CD4-positive, alpha-beta T cell treated with Interleukin-1 beta for 1 hour (primary cell): ENCODE measurements around the gene TTLL7.
A peak's percentile ranks its signal among the peaks of the same experiment; 100 is the strongest.

Experiments
- DNase-seq, 2 donors: peaks; one replicate each; pipeline ENCODE4 v3.0.0-alpha.2; 2020 to 2022

TTLL7 gene

DNA sequence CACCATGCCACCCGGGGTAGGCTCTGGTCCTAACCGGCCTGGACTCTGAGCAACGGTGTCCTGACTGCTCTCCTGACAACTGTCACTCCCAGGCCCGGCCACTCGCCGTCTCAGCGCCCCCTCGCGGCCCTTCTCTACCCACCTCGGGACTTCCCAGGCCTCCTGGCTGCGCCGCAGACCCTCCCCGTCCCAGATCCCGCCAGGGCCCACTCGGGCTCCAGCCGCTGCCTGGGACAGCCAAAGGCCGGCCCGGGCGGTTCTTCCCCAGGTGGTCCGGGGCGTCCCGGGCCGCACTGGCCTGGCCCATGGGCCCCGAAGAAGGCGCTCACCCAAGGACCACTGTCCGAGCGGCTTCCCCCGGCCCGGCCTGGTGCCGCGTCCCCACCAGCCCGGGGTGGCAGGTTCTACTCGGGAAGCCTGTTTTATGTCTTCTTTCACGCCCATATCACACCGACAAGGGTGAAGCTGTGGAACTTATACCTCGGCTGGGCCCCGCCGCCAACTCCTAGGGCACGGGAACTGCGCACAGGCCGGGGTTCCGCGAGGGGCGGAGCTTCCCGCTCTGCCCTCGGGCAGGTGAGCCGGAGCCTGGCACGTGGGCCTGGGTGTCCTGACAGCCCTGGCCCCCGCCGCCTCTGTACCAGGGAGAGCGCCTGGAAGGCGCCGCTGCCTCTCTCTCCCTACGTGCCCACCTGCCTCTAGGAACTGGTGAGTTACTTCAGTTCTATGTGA, 138.3 kb downstream of the TTLL7 start:
- peak; percentile 69 to 71 for DNase-seq

DNA sequence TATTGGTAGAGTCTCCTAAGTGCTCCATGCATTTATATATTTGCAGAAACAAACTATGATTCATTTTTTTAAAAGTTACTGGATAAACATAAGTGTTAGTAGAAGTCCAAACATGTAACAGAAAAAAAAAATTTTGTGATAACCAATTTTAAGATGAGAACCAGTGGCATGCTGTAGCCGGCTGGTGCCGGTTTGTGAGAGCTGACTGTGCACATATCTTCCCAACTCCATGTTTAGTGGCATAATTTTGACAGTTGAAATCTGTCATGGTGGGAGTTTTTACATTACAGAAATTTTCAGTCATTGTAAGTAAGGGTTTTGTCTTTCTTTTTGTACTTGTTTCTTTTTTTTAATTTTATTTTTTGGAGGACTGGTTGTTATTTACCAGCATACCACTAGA, 141.2 kb downstream of the TTLL7 start:
- no peak for DNase-seq

DNA sequence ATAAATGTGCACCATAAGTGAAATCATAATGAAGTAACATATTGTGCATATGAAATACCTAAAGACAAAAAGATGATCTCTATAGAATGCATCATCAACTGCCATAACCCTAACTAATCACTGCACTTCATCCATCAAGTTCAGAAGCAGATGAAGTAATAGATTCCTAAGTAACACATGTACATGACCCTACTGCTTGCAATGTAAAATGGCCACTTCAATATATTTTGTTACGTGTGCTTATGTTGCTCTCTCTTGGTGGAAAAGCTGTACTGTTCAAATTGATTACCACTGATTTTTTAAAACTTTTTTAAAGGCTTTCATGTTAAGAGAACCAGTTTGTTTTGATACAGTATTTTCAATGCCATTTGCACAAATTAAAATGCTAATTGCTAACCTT, 141.8 kb downstream of the TTLL7 start:
- DNase-seq = no peak

DNA sequence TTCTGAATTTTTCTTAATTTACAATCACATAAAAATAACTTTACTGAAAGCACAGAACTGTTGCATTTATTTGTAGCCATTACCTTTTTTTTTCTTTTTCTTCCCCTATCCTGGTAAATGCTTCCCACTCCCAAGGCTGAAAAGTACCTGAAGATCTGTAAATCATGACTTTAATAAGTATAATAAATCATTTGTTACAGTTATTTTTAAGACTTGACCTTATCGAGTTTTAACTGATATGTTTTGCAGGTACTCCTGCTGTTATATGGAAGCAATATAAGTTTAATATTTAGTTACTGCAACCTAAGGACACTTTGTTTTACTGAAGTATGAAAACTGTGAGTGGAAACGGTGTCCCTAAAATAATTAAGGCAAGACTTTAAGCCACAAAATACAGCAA, 142.6 kb downstream of the TTLL7 start:
- no peak for DNase-seq

DNA sequence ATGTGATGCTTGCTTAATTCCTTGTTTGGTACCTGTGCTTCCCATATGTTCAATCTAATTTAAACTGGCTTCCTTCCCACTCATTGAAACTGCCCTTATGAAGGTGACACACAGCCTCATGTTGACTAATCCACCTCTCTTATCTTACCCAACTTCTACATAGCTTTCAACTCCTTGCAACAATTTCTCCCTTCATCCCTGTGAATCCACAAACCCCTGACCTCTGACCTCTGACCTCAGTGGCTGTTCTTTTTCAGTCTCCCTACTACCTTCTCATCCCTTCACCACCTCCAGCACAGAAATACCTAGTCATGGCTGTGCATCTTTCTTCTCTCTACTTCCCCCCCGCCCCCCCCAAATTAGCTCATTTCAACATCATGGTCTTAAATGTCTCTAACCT, 144.5 kb downstream of the TTLL7 start:
- DNase-seq = no peak

DNA sequence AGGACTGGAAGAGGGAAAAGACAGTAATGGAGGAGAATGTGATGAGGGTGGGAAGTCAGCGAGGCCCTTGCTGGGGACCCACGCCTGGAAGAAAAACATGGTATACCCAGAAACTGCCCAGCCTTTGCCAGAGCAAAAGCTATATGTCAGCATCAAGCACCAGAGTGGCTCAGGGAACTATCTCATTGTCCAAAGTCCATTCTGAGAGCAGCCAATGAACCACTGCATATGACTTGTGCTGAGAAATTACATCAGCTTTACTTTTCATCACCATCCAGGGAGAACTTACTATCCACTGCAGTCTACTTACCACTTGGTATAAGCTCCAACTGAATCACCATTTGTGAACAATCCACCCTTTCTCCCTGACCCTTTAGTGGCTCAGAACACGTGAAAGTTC, 148.1 kb downstream of the TTLL7 start:
- DNase-seq = no peak

DNA sequence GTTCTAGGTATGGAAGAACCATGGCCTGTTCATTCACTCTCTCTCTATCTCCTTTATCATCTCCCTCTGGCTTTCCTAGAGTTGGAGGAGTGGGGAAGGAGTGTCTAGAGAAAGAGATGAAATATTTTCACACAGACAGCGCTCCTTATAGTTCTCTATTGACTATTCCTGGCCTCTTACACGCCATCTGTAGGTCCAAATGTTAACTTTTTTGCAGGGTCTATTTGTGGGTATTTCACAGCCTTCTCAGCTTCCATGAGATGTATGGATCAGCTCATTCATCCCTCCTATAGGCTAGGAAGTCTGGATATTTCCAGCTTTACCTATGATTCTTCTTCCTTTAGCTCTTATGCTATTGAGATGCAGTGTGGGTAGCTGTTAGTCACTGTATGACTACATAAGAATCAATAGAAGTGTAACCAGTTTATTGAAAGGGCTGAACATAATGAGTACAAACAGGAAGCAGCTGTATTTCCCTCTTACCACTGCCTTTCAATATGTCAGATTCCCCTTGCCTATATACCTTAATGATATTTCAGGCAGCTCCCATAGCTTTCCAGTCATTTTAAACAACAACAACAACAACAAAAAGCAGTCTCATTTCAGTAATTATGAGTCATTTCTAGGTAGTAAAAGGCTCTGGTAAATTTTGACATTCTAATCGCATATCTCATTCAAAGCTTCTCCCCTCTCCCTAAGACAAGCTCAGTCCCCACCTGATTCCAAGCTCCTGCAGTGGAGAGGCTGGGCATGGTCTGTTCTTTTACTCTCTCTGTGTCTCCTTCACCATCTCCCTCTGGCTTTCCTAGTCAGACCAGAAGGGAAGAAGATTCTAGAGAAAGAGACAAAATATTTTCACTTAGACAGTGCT, 149.5 kb downstream of the TTLL7 start:
- no peak for DNase-seq

DNA sequence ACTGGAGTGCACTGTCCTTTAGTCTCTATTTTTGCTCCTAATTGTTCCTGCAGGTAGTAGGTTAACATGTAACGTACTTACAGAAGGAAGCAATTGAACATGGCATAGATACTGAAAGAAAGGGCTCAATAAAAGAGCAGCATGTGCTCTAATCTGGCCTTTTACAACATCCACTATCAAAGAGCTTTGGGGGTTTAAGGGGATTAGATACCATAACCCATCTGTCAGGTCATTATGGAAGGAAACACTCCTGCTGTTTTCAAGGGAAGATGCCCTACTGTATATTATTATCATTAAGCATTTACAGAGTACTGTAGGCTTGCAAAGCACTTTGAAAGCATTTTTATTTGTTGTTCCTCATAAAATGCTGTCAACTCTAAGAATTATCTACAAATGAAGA, 152.8 kb downstream of the TTLL7 start:
- no peak for DNase-seq

DNA sequence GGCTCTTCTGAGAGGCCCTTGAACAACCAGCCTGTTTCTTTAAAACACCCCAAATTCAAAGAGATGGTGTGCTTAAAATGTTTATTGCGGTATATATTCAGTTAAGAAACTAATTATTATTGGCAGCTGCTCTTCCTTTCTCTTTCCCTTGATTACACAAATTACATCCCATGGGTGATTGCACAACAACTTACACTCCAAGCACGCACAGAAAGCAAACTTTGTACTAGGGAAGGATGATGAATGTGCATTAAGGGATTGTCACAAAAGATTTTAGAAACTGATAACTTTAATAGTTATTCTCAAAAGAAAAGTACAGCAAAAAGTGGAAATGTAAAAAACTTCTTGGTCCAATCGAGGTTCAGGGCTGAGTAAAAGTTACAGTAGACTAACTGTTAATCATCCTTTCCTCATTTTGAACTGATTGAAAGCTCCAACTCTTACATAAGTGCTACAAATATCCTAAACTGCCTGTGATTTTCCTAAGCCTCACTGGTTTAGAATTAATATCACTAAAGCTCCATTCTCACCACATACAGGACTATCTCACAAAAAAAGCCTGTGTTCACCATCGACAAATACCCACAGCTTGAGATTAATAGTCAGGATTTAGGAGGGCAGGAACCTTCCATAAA, 153.4 kb downstream of the TTLL7 start:
- DNase-seq = no peak

DNA sequence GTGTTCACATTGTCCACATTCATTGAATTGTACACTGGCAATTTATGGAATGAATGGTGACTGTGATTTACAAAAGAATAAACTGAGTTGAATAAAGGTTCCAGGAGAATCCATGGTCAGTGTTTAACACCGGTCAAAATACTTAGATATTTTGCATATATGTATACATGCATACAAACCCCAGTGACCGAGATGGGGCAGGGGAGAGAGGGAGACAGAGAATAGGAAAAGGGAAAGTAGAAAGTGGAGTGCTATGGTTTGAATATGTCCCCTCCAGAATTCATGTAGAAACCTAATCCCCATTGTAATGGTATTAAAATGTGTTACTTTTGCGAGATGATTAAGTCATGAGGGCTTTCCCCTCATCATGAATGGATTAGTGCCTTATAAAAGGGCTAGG, 154.4 kb downstream of the TTLL7 start:
- DNase-seq = no peak

DNA sequence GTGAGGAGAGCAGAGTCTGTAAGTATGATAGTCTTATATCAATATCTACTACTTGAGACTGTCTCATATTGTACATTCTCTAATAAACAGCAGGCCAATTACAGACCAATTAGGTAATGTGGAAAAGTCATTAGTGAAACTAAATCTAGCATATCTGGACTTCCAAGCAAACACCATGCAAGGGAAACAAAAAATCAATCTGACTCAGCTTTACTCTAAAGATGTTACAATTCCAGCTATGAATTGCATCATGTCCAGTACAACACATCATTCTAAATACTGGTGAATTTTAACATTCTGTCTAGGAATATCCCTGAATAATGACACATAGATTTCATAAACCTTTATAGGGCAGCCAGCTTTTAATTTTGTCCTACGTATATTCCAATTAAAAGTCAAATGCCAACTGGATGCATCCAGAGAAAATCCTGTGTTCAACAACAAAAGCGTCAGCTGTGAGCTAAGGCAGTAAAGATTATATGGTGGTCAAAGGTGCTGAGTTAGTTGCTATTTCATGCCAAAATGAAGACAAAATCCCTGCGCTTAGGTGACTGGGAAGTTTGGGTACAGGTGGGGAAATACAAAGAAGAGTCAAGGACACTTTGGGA, 159.3 kb downstream of the TTLL7 start:
- DNase-seq = no peak

DNA sequence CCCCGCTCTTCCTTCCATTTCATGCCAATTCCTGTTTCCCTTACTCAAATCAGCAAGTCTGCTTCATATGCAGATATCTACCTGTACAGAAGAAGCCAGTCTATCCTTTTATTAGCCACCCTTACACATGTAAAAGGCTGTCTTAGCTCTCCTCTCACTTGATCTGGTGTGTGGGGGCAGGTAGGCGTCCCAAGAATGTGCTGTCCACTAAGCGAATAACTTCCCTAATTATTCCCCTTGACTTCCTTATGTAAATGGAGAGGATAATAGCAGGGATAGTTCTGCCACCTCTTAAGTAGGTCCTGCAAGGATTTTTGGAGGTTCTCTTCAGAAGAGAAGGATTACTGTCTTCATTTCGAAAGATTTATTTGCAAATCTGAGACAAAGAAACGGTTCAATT, 160.4 kb downstream of the TTLL7 start:
- no peak for DNase-seq

DNA sequence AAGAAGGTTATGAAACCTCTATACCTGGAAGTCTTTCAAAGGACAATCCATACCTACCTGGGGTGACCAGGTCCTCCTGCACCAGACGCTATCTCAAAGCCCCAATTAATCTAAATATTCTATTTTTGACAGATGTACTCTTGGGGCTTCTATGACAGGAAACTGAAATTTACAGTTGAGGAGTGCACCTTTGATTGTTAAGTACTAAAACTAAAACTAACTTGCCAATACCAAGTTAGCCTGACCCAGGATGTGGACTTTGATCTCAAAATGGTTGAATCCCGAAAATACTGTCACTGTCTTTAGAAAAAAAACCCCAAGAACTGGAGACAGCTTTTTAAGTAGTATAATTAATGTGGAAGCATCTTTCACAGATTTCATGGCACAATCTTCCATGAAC, 162.4 kb downstream of the TTLL7 start:
- DNase-seq = no peak

DNA sequence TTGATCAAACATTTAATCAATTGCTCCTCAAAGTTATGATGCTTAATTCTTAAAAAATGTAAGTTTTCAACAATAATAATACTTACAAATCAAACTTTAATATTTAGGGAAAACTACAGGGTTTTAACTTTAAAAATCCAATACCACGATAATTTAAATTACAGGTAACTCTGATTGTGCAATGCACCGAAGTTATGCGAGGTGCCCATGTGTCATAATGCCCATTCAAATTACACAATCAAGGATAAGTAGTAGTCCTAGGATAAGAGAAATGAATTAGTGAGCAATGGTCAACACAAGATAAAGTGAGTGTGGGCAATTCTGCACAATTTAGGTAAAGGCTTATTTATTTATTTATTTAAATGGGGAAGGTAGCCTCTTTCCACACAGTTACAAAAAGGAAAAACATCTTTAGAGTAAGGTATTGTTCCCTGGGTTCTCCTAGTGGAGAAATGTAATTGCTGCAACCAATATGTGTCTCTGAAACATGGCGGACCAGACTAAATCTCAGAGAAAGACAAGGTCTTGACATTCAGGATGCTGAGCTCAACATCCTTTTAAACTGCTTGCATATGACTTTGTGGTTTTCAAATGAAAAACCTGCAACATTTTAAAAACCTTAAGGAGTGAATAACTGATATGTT, 164.2 kb downstream of the TTLL7 start:
- DNase-seq = no peak

DNA sequence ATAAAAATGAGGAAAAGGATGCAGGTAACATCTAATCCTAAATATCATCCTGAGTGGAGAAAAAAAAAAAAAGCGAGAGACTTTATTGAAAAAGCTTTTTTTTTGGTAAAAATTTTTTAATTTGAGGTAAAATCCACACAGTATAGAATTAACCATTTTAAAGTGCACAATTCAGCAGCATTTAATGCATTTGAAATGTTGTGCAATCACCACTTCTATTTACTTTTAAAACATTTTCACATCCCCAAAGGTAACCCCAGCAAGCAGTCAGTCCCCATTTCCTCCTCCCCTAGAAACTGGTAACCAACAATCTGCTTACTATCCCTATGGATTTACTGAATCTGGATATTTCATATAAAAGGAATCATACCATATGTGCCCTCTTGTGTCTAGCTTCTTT, 166.7 kb downstream of the TTLL7 start:
- DNase-seq = no peak

DNA sequence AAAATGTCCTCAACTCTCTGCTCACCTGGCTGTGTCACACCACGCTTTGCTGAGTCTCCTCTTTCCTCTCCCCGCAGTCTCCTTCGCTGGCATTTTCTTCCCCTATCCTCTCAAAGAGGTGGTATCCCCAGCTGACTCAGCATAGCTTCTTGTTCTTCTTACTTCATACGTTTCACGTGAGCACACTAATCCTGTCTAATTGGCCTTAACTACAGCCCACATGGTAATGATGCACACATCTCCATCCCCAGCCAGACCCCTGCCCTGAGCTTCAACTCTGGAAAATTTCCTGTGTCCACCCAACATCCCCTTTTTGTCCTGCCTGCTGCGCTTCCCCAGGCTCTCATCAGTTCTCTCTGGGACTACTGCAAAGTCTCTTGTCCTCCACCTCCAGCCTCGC, 169.8 kb downstream of the TTLL7 start:
- peak in 1 of 2 donors; percentile 20 for DNase-seq

DNA sequence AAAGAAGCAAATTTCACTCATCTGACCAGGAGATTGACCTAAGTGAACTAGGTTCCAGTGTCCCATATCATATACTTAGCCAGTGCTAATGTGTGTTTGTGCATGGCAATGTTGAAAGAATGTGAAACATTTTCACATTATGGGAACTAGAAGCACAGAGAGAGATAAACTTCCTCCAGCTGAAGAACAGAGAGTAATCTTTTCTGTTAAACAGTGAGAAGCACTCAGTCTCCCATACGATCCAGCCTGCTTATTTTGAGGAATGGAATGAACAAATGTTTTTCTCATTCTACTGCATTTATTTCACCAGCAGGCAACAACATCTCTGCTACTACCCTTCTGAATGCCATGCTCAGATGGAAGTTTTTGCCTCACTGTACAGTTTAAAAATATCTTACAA, 170.5 kb downstream of the TTLL7 start:
- no peak for DNase-seq

DNA sequence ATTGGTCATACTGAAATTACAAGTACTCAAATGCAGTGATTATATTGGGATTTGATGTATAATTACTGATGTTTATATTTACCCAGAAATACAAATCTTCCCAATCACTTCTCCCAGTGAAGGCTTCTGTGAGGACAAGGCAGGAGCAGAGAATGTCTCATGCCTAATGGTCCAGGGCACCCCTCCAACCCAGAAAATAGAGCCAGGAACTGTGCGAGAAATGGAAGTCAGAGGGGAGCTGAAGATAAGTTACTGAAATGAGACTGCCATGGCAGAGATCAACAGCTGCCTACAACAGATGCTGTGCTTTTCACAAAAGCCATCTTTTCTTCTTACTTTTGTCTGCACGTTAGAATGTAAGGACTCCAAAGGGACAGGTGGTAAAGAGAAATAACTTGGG, 171.2 kb downstream of the TTLL7 start:
- no peak for DNase-seq

DNA sequence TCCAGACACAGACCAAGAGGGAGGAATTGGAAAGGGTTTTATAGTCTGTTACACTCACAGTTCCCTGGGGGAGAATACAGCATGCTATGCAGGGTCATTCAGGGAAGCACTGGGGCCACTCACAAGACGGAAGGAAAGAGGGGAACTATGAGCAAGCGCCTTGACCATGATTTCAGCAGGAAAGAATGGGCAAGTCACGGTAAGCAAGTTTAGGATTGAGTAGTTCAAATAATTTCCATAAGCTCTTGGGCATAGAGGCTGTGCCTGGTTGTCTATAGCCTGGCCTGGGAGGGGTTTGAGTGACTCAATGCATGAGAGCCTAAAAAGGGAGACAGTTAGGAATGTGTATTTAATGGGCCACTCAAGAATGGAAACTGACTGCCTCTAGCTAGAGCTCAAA, 176.7 kb downstream of the TTLL7 start:
- DNase-seq = no peak

DNA sequence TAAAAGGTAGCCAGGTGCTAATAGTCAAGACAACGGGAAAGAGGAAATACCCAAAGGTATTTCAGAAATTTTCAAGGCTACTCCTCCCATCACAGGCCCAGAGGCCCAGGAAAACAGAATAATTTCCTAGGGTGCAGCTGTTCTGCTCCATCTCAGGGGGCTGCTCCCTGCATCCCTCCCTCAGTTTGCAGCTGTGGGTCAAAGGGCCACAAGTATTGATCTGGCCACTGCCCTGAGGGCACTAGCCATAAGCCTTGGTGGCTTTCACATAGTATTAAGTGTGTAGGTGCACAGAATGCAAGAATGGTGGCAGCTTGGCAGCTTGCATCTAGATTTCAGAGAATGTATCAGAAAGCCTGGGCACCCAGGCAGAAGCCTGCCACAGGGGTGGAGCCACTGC, 179.5 kb downstream of the TTLL7 start:
- no peak for DNase-seq

DNA sequence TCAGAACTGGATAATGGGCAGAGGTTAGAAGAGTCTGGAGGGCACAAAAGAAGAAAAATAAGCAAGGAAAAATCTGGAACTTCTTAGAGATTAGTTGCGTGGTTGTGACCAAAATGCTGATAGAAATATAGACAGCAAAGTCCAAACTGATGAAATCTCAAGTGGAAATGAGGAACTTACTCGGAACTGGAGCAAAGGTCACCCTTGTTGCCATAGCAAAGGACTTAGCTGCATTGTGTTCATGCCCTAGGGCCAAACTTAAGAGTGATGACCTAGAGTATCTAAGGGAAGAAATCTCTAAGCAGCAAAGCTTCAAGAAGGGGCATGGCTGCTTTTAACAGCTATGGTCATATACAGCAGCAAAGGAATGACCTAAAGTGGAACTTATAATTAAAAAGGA, 180.0 kb downstream of the TTLL7 start:
- DNase-seq = peak; percentile 5 to 60

DNA sequence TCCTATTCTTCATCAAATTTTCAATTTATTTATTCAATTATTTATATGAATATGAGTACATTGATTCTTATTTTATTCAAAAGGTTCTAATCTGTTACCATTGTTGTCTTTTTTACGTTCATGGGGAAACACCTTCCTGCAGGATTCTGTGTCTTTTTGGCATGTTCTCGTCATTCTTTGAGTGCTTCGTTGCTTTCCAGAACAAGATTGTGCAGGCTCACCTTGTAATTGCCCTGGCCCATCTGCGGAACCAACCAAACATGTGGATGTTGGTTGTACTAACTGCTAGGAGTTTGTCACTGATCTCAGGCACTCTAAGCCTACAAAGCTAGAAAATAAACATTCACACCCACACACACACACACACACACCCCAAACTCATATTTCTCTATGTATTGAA, 182.1 kb downstream of the TTLL7 start:
- no peak for DNase-seq

DNA sequence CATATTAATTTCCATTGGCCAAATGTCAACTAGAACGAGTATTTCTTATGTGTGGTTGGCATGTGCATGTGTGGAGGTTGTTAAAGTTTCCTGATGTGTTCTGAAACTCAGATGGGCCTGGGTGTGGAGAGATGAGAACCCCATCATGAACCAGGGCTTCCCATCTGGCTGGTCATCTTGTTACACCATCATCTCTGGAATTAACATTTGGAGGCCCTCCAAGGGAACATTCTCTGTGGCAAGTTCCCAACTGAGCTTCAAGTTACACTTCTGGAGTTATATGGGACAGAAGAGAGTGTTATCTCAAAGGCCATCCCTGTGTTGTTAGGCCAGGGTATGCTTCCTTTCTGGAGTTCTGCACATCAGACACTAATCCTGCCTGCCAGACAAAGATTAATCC, 183.6 kb downstream of the TTLL7 start:
- no peak for DNase-seq
